Neural cell (in vitro differentiated cells): ENCODE results near the gene LYPLA2. TPM values are rescaled to one million over a fixed set of nuclear protein-coding genes. Genes with fewer than 3 reads are reported as not detected.

ENCODE experiments used
- H2AFZ ChIP-seq: fragments of 200-600, 300-800 bp; sonication (generic), shearing (Covaris generic); 2 replicates; pipeline ENCODE4 v1.6.0; 2014; ENCODE audit warnings: low read depth, mild to moderate bottlenecking, antibody characterized with exemption, low read length, moderate library complexity
- H3F3A ChIP-seq: fragments of 200-600 bp; shearing (Covaris generic); 2 replicates; pipeline ENCODE4 v1.6.1; 2016; ENCODE audit warnings: mild to moderate bottlenecking, moderate library complexity, mixed read lengths, antibody characterized with exemption, low read length; ENCODE audit not compliant: insufficient read depth, poor library complexity, severe bottlenecking
- H3K27ac ChIP-seq: fragments of 200-600, 300-800 bp; sonication (generic), shearing (Covaris generic); 2 replicates; pipeline ENCODE4 v1.5.1; 2014; ENCODE audit warnings: mild to moderate bottlenecking, low read length, moderate library complexity
- H3K27me3 ChIP-seq: fragments of 300-800, 200-600 bp; sonication (generic), shearing (Covaris generic); 2 replicates; pipeline ENCODE4 v1.6.0; 2014; ENCODE audit warnings: mild to moderate bottlenecking, low read depth, low read length, moderate library complexity; ENCODE audit not compliant: insufficient read depth
- H3K36me3 ChIP-seq: fragments of 300-800, 200-600 bp; sonication (generic), shearing (Covaris generic); 2 replicates; pipeline ENCODE4 v1.5.1; 2014; ENCODE audit warnings: mild to moderate bottlenecking, antibody characterized with exemption, low read length, moderate library complexity; ENCODE audit not compliant: insufficient read depth
- H3K4me2 ChIP-seq: fragments of 300-800, 200-600 bp; sonication (generic), shearing (Covaris generic); 2 replicates; pipeline ENCODE4 v1.6.0; 2014; ENCODE audit warnings: mild to moderate bottlenecking, low read length
- H3K4me3 ChIP-seq: fragments of 300-800, 200-600 bp; sonication (generic), shearing (Covaris generic); 2 replicates; pipeline ENCODE4 v1.5.1; 2014; ENCODE audit warnings: mild to moderate bottlenecking, low read length, moderate library complexity
- H3K79me2 ChIP-seq: fragments of 200-600 bp; shearing (Covaris generic); replicated peaks from 2 replicates; pipeline ENCODE4 v1.6.0; 2014; ENCODE audit warnings: mild to moderate bottlenecking, low read length, moderate library complexity; ENCODE audit not compliant: insufficient read depth
- H3K9ac ChIP-seq: fragments of 300-800, 200-600 bp; sonication (generic), shearing (Covaris generic); 2 replicates; pipeline ENCODE4 v1.6.1; 2016; ENCODE audit warnings: mild to moderate bottlenecking, low read length, mixed read lengths
- H3K9me2 ChIP-seq: fragments of 200-600 bp; shearing (Covaris generic); 2 replicates; pipeline ENCODE4 v1.6.1; 2016; ENCODE audit warnings: mild to moderate bottlenecking, low read length, mixed read lengths; ENCODE audit not compliant: insufficient read depth
- H3K9me3 ChIP-seq: fragments of 200-600, 300-800 bp; sonication (generic), shearing (Covaris generic); 2 replicates; pipeline ENCODE4 v1.6.1; 2016; ENCODE audit warnings: mild to moderate bottlenecking, mixed run types, low read length, moderate library complexity, mixed read lengths
- H4K20me1 ChIP-seq: fragments of 200-600 bp; shearing (Covaris generic); 2 replicates; pipeline ENCODE4 v1.6.1; 2016; ENCODE audit warnings: mild to moderate bottlenecking, mixed run types; ENCODE audit not compliant: insufficient read depth
- EP300 ChIP-seq: fragments of 450-650 bp; conservative IDR thresholded peaks from 2 replicates; pipeline ENCODE4 v1.6.1; 2014; ENCODE audit warnings: antibody characterized with exemption, mild to moderate bottlenecking, moderate library complexity; ENCODE audit not compliant: poor library complexity, severe bottlenecking
- EZH2 ChIP-seq: fragments of 200-600, 300-800 bp; shearing (Covaris generic), sonication (generic); IDR thresholded peaks from 2 replicates; pipeline ENCODE4 v1.6.1; 2014; ENCODE audit warnings: antibody characterized with exemption, low read length, borderline replicate concordance, mild to moderate bottlenecking; ENCODE audit not compliant: insufficient read depth, poor library complexity, severe bottlenecking
- MXI1 ChIP-seq: fragments of 450-650 bp; conservative IDR thresholded peaks from 2 replicates; pipeline ENCODE4 v1.6.1; 2014; ENCODE audit warnings: antibody characterized with exemption, mild to moderate bottlenecking; ENCODE audit not compliant: poor library complexity, severe bottlenecking
- POLR2AphosphoS5 ChIP-seq: IDR thresholded peaks from 2 replicates; pipeline ENCODE4 v1.6.1; 2012
- RAD21 ChIP-seq: fragments of 450-650 bp; conservative IDR thresholded peaks from 2 replicates; pipeline ENCODE4 v1.6.1; 2014; ENCODE audit warnings: antibody characterized with exemption, mild to moderate bottlenecking, moderate library complexity
- SMC3 ChIP-seq: fragments of 450-650 bp; conservative IDR thresholded peaks from 2 replicates; pipeline ENCODE4 v1.6.1; 2014; ENCODE audit warnings: antibody characterized with exemption, mild to moderate bottlenecking, moderate library complexity; ENCODE audit not compliant: poor library complexity
- TAF1 ChIP-seq: IDR thresholded peaks from 2 replicates; pipeline ENCODE4 v1.6.1; 2012; ENCODE audit warnings: low read depth
- polyA plus RNA-seq: library from polyadenylated mRNA; depleted of rRNA; stranded (reverse); fragments of >200 nt; gene quantifications from 2 replicates; pipeline ENCODE4 v1.2.3, GENCODE V29; 2014
- TF ChIP-seq, protein P1 (sequence below): fragments of 450-650 bp; IDR thresholded peaks from 2 replicates; pipeline ENCODE4 v1.5.1; 2014; ENCODE audit warnings: antibody characterized with exemption, mild to moderate bottlenecking, moderate library complexity; ENCODE audit not compliant: poor library complexity, severe bottlenecking
- TF ChIP-seq, protein P2 (sequence below): IDR thresholded peaks from 2 replicates; pipeline ENCODE4 v1.6.1; 2012; ENCODE audit warnings: borderline replicate concordance

LYPLA2 gene
- polyA plus RNA-seq, 1 donor from 2014 or later = 107 TPM

- Histone ChIP-seq H3K9ac (no peak overlapping the region), H3K9me3 (no peaks in the 10 kb centered on the region), H3K36me3 (no peaks in the 10 kb centered on the region), H3K4me2 (no peak overlapping the region), H3K4me3 (peak overlapping the region; percentile 44), H2AFZ (no peak overlapping the region), H4K20me1 (no peaks in the 10 kb centered on the region), H3K9me2 (no peaks in the 10 kb centered on the region), H3K27ac (no peak overlapping the region), H3K27me3 (peaks cover 23% of the 10 kb centered on the region), H3K79me2 (no peaks in the 10 kb centered on the region), H3F3A (no peaks in the 10 kb centered on the region)
- TF ChIP-seq POLR2AphosphoS5 = no peak
- TF ChIP-seq, protein P1, sequence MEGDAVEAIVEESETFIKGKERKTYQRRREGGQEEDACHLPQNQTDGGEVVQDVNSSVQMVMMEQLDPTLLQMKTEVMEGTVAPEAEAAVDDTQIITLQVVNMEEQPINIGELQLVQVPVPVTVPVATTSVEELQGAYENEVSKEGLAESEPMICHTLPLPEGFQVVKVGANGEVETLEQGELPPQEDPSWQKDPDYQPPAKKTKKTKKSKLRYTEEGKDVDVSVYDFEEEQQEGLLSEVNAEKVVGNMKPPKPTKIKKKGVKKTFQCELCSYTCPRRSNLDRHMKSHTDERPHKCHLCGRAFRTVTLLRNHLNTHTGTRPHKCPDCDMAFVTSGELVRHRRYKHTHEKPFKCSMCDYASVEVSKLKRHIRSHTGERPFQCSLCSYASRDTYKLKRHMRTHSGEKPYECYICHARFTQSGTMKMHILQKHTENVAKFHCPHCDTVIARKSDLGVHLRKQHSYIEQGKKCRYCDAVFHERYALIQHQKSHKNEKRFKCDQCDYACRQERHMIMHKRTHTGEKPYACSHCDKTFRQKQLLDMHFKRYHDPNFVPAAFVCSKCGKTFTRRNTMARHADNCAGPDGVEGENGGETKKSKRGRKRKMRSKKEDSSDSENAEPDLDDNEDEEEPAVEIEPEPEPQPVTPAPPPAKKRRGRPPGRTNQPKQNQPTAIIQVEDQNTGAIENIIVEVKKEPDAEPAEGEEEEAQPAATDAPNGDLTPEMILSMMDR = no peak
- TF ChIP-seq TAF1 = no peak
- no peak for TF ChIP-seq EZH2
- no peak for TF ChIP-seq RAD21
- TF ChIP-seq SMC3 = no peak
- no peak for TF ChIP-seq MXI1
- TF ChIP-seq EP300 = no peak
- TF ChIP-seq, protein P2, sequence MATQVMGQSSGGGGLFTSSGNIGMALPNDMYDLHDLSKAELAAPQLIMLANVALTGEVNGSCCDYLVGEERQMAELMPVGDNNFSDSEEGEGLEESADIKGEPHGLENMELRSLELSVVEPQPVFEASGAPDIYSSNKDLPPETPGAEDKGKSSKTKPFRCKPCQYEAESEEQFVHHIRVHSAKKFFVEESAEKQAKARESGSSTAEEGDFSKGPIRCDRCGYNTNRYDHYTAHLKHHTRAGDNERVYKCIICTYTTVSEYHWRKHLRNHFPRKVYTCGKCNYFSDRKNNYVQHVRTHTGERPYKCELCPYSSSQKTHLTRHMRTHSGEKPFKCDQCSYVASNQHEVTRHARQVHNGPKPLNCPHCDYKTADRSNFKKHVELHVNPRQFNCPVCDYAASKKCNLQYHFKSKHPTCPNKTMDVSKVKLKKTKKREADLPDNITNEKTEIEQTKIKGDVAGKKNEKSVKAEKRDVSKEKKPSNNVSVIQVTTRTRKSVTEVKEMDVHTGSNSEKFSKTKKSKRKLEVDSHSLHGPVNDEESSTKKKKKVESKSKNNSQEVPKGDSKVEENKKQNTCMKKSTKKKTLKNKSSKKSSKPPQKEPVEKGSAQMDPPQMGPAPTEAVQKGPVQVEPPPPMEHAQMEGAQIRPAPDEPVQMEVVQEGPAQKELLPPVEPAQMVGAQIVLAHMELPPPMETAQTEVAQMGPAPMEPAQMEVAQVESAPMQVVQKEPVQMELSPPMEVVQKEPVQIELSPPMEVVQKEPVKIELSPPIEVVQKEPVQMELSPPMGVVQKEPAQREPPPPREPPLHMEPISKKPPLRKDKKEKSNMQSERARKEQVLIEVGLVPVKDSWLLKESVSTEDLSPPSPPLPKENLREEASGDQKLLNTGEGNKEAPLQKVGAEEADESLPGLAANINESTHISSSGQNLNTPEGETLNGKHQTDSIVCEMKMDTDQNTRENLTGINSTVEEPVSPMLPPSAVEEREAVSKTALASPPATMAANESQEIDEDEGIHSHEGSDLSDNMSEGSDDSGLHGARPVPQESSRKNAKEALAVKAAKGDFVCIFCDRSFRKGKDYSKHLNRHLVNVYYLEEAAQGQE = no peak
These were observed 47.5 kb downstream of the LYPLA2 start for GRCh38 chr1:23838401-23838866.

GRCh38 chr1:23843644-23844043 is 52.7 kb downstream of the LYPLA2 start:
- H3K9ac ChIP-seq = no peak overlapping the region
- no peak overlapping the region for H2AFZ ChIP-seq
- H3K27me3 ChIP-seq = peaks cover 3% of the 10 kb centered on the region
- no peak overlapping the region for H3K4me2 ChIP-seq
- H3K9me3 ChIP-seq = no peaks in the 10 kb centered on the region
- no peak overlapping the region for H3K27ac ChIP-seq
- H4K20me1 ChIP-seq = no peaks in the 10 kb centered on the region
- no peak for TF ChIP-seq TAF1
- TF ChIP-seq, protein P2 = no peak
- TF ChIP-seq MXI1 = no peak
- no peak for TF ChIP-seq EP300
- TF ChIP-seq, protein P1 = no peak
- TF ChIP-seq POLR2AphosphoS5 = no peak
- TF ChIP-seq EZH2 = no peak
- no peak for TF ChIP-seq RAD21
- TF ChIP-seq SMC3 = no peak
- no peaks in the 10 kb centered on the region for H3F3A ChIP-seq
- no peaks in the 10 kb centered on the region for H3K79me2 ChIP-seq
- no peaks in the 10 kb centered on the region for H3K9me2 ChIP-seq
- H3K4me3 ChIP-seq = no peak overlapping the region
- peaks cover 5% of the 10 kb centered on the region for H3K36me3 ChIP-seq
